ENCODE data around the gene IL27RA. TPM values are rescaled to one million over a fixed set of nuclear protein-coding genes. Genes with fewer than 3 reads are reported as not detected.
"Not testable (repeated sequence)": the region's sequence is repeated elsewhere in the genome, so short reads cannot be mapped to it uniquely, and the experiment has no call there.

Gene IL27RA
- total RNA-seq, 1 donor from 2014 or later: 34.6 TPM

GRCh38 chr19:14006766-14007562, 24.6 kb upstream of the IL27RA start:
- intact Hi-C loops (cut with micrococcal nuclease): loop anchor here (1.0 to 10.0 kb wide), 11 partner anchors 8 to 890 kb away; partner anchors contain the start of genes BRME1, CC2D1A, DCAF15 and DDX39A
- Mint-ChIP-seq H3K4me3 (peak overlapping the region; percentile 94), H3K27ac (peak overlapping the region; percentile 98), H3K9me3 (no peaks in the 10 kb centered on the region), H3K36me3 (ENCODE audit: low read depth) (peaks cover 6% of the 10 kb centered on the region), H3K4me1 (peaks cover 42% of the 10 kb centered on the region), H3K27me3 (no peaks in the 10 kb centered on the region)
- CTCF ChIA-PET: interaction anchor here (1.0 kb wide), 1 partner anchor 24 kb away, joined by 3 read pairs; the partner anchor contains the start of gene IL27RA
- POLR2A ChIA-PET: interaction anchor here (0.5 to 5.4 kb wide), 26 partner anchors 9 to 1070 kb away, joined by 3 to 42 read pairs (median 4); partner anchors contain the start of genes C19orf53, DCAF15, IL27RA and NACC1
- DNase-seq: peak; percentile 85
- TF ChIP-seq CTCF (IDR thresholded peaks at IDR 0.05): no peak
- peak; percentile 6 for ATAC-seq (ENCODE audit: low read depth)

- Mint-ChIP-seq H3K27ac (no peak overlapping the region), H3K4me3 (no peak overlapping the region), H3K9me3 (no peaks in the 10 kb centered on the region), H3K36me3 (ENCODE audit: low read depth) (no peaks in the 10 kb centered on the region), H3K27me3 (no peaks in the 10 kb centered on the region), H3K4me1 (peaks cover 24% of the 10 kb centered on the region)
- CTCF ChIA-PET: no interaction called here
- DNase-seq: no peak
- POLR2A ChIA-PET: interaction anchor here (1.3 kb wide), 1 partner anchor 10 kb away, joined by 5 read pairs; no protein-coding TSS in a partner anchor
- no peak for TF ChIP-seq CTCF (IDR thresholded peaks at IDR 0.05)
- no peak for ATAC-seq (ENCODE audit: low read depth)
- intact Hi-C loops (cut with micrococcal nuclease): no loop called here
These were observed 19.1 kb upstream of the IL27RA start for GRCh38 chr19:14012378-14012915.

GRCh38 chr19:14015524-14016035, 16.0 kb upstream of the IL27RA start:
- no peaks in the 10 kb centered on the region for H3K9me3 Mint-ChIP-seq
- CTCF ChIA-PET: no interaction called here
- H3K36me3 Mint-ChIP-seq (ENCODE audit: low read depth): no peaks in the 10 kb centered on the region
- H3K27me3 Mint-ChIP-seq: no peaks in the 10 kb centered on the region
- ATAC-seq (ENCODE audit: low read depth) (peak; percentile 76), DNase-seq (no peak)
- intact Hi-C loops (cut with micrococcal nuclease): loop anchor here (1.0 to 2.0 kb wide), 2 partner anchors 9 to 15 kb away; partner anchors contain the start of genes IL27RA and RFX1
- H3K4me1 Mint-ChIP-seq: peaks cover 42% of the 10 kb centered on the region
- TF ChIP-seq CTCF (IDR thresholded peaks at IDR 0.05): no peak
- peak overlapping the region; percentile 46 for H3K4me3 Mint-ChIP-seq
- POLR2A ChIA-PET: interaction anchor here (0.6 to 2.7 kb wide), 6 partner anchors 9 to 898 kb away, joined by 3 to 22 read pairs (median 6); partner anchors contain the start of genes IL27RA and RFX1
- H3K27ac Mint-ChIP-seq: peak overlapping the region; percentile 79

GRCh38 chr19:14019100-14019499, 12.5 kb upstream of the IL27RA start:
- H3K4me3 Mint-ChIP-seq: peak overlapping the region; percentile 66
- H3K4me1 Mint-ChIP-seq: peaks cover 39% of the 10 kb centered on the region
- intact Hi-C loops (cut with micrococcal nuclease): loop anchor here (1.0 kb wide), 1 partner anchor 33 kb away; no protein-coding TSS in a partner anchor
- no peak for TF ChIP-seq CTCF (IDR thresholded peaks at IDR 0.05)
- ChIA-PET POLR2A (interaction anchor here (0.6 to 2.8 kb wide), 14 partner anchors 12 to 1226 kb away, joined by 3 to 36 read pairs (median 4); partner anchors contain the start of genes DCAF15, IL27RA and RFX1), CTCF (interaction anchor here (0.6 to 1.6 kb wide), 7 partner anchors 12 to 187 kb away, joined by 3 to 8 read pairs (median 3); partner anchors contain the start of genes ADGRL1, C19orf67 and IL27RA)
- no peaks in the 10 kb centered on the region for H3K36me3 Mint-ChIP-seq (ENCODE audit: low read depth)
- H3K27ac Mint-ChIP-seq: peak overlapping the region; percentile 53
- no peaks in the 10 kb centered on the region for H3K9me3 Mint-ChIP-seq
- no peaks in the 10 kb centered on the region for H3K27me3 Mint-ChIP-seq
- DNase-seq: no peak
- peak; percentile 60 for ATAC-seq (ENCODE audit: low read depth)

- H3K27ac Mint-ChIP-seq; H3K27me3 Mint-ChIP-seq; H3K36me3 Mint-ChIP-seq (ENCODE audit: low read depth); H3K9me3 Mint-ChIP-seq; H3K4me3 Mint-ChIP-seq; ATAC-seq (ENCODE audit: low read depth); DNase-seq: not testable (repeated sequence)
- intact Hi-C loops (cut with micrococcal nuclease): loop anchor here (1.0 kb wide), 1 partner anchor 33 kb away; no protein-coding TSS in a partner anchor
- CTCF ChIA-PET: interaction anchor here (0.6 to 1.6 kb wide), 6 partner anchors 12 to 187 kb away, joined by 3 to 8 read pairs (median 3); partner anchors contain the start of genes ADGRL1 and IL27RA
- H3K4me1 Mint-ChIP-seq: peaks cover 35% of the 10 kb centered on the region
- POLR2A ChIA-PET: interaction anchor here (0.8 to 2.8 kb wide), 9 partner anchors 12 to 499 kb away, joined by 3 to 36 read pairs (median 5); partner anchors contain the start of genes DCAF15, IL27RA and RFX1
These were observed 11.8 kb upstream of the IL27RA start for GRCh38 chr19:14019739-14020138.
